ENCODE data around the gene PUS1. TPM values are rescaled to one million over a fixed set of nuclear protein-coding genes. Genes with fewer than 3 reads are reported as not detected.
"Not testable (repeated sequence)": the region's sequence is repeated elsewhere in the genome, so short reads cannot be mapped to it uniquely, and the experiment has no call there.

Gene PUS1
- 27.1 TPM for polyA plus RNA-seq (2013)

- Histone ChIP-seq H3K27me3 (replicated peaks in 2 of 5; ENCODE audit: control insufficient read depth in 4 of 5, insufficient read depth in 5 of 5, low read length in 4 of 5) (no peaks in the 10 kb centered on the region), H3K36me3 (ENCODE audit: control insufficient read depth in 4 of 4, insufficient read depth in 4 of 4, low read length in 3 of 4) (peaks cover 0 to 24% (median 16%) of the 10 kb centered on the region in 4 experiments), H3K27ac (ENCODE audit: insufficient read depth in 1 of 2, low read depth in 1 of 2, low read length in 2 of 2, poor library complexity in 1 of 2, severe bottlenecking in 2 of 2) (peak within 1 kb of the TSS in 1 of 2 experiments; percentile 68), H3K4me3 (ENCODE audit: control insufficient read depth in 1 of 7, extremely low read depth in 1 of 7, insufficient read depth in 4 of 7, low read depth in 2 of 7, low read length in 6 of 7) (peak within 1 kb of the TSS; percentile 68 to 87 (median 82)), H3K4me1 (ENCODE audit: control extremely low read depth in 1 of 4, control insufficient read depth in 4 of 4, insufficient read depth in 4 of 4, low read length in 3 of 4) (peaks cover 0 to 25% (median 19%) of the 10 kb centered on the region in 4 experiments), H3K9me3 (ENCODE audit: control extremely low read depth in 1 of 5, control insufficient read depth in 4 of 5, insufficient read depth in 2 of 5, low read depth in 1 of 5, low read length in 4 of 5) (no peaks in the 10 kb centered on the region)
- ChIA-PET CTCF (interaction anchor here (1.2 to 1.4 kb wide), 3 partner anchors 10 to 16 kb away, joined by 3 to 4 read pairs (median 4); no protein-coding TSS in a partner anchor), POLR2A (interaction anchor here (1.6 kb wide), 2 partner anchors 21 to 32 kb away, joined by 4 to 6 read pairs; partner anchors contain the start of gene EP400)
- 0% methylated on average over 58 of the region's 84 CpGs for WGBS (ENCODE audit: insufficient coverage)
- DNase-seq: peak; percentile 94 to 97 (median 97)
These were observed at the start of gene PUS1 for GRCh38 chr12:131928711-131929580. PUS1 (plus strand) TSS chr12:131929276; CDS start chr12:131929723, 447 bp downstream.

- H3K4me3 ChIP-seq (ENCODE audit: control insufficient read depth in 1 of 7, extremely low read depth in 1 of 7, insufficient read depth in 4 of 7, low read depth in 2 of 7, low read length in 6 of 7): no peak overlapping the region
- WGBS (ENCODE audit: insufficient coverage): 83% methylated on average over 12 of the region's 16 CpGs
These were observed 46.1 kb upstream of the PUS1 start for GRCh38 chr12:131882804-131883520.

GRCh38 chr12:131883521-131883900 is 45.6 kb upstream of the PUS1 start:
- no peak for DNase-seq
- POLR2A ChIA-PET: no interaction called here
- Histone ChIP-seq H3K4me3 (ENCODE audit: control insufficient read depth in 1 of 7, extremely low read depth in 1 of 7, insufficient read depth in 4 of 7, low read depth in 2 of 7, low read length in 6 of 7) (no peak overlapping the region), H3K27me3 (replicated peaks in 2 of 5; ENCODE audit: control insufficient read depth in 4 of 5, insufficient read depth in 5 of 5, low read length in 4 of 5) (peaks cover 0 to 1% (median 0%) of the 10 kb centered on the region in 5 experiments), H3K27ac (ENCODE audit: insufficient read depth in 1 of 2, low read depth in 1 of 2, low read length in 2 of 2, poor library complexity in 1 of 2, severe bottlenecking in 2 of 2) (no peak overlapping the region), H3K36me3 (ENCODE audit: control insufficient read depth in 4 of 4, insufficient read depth in 4 of 4, low read length in 3 of 4) (no peaks in the 10 kb centered on the region), H3K4me1 (ENCODE audit: control extremely low read depth in 1 of 4, control insufficient read depth in 4 of 4, insufficient read depth in 4 of 4, low read length in 3 of 4) (peaks cover 0 to 4% (median 1%) of the 10 kb centered on the region in 4 experiments), H3K9me3 (ENCODE audit: control extremely low read depth in 1 of 5, control insufficient read depth in 4 of 5, insufficient read depth in 2 of 5, low read depth in 1 of 5, low read length in 4 of 5) (peaks cover 0 to 8% (median 3%) of the 10 kb centered on the region in 5 experiments)
- 90% methylated on average over 2 of the region's 4 CpGs for WGBS (ENCODE audit: insufficient coverage)
- CTCF ChIA-PET: interaction anchor here (1.2 kb wide), 1 partner anchor 46 kb away, joined by 4 read pairs; no protein-coding TSS in a partner anchor

More at GRCh38 chr12:131882804-131883520, 46.1 kb upstream of the PUS1 start:
- Histone ChIP-seq H3K27me3 (replicated peaks in 2 of 5; ENCODE audit: control insufficient read depth in 4 of 5, insufficient read depth in 5 of 5, low read length in 4 of 5) (peaks cover 0 to 1% (median 0%) of the 10 kb centered on the region in 5 experiments), H3K36me3 (ENCODE audit: control insufficient read depth in 4 of 4, insufficient read depth in 4 of 4, low read length in 3 of 4) (no peaks in the 10 kb centered on the region), H3K4me1 (ENCODE audit: control extremely low read depth in 1 of 4, control insufficient read depth in 4 of 4, insufficient read depth in 4 of 4, low read length in 3 of 4) (peaks cover 0 to 4% (median 1%) of the 10 kb centered on the region in 4 experiments), H3K27ac (ENCODE audit: insufficient read depth in 1 of 2, low read depth in 1 of 2, low read length in 2 of 2, poor library complexity in 1 of 2, severe bottlenecking in 2 of 2) (no peak overlapping the region), H3K9me3 (ENCODE audit: control extremely low read depth in 1 of 5, control insufficient read depth in 4 of 5, insufficient read depth in 2 of 5, low read depth in 1 of 5, low read length in 4 of 5) (peaks cover 0 to 8% (median 3%) of the 10 kb centered on the region in 5 experiments)
- ChIA-PET CTCF (interaction anchor here (1.2 kb wide), 1 partner anchor 46 kb away, joined by 4 read pairs; no protein-coding TSS in a partner anchor), POLR2A (no interaction called here)
- no peak for DNase-seq

GRCh38 chr12:131885076-131885475 is 44.0 kb upstream of the PUS1 start:
- H3K27me3 ChIP-seq (replicated peaks in 2 of 5; ENCODE audit: control insufficient read depth in 4 of 5, insufficient read depth in 5 of 5, low read length in 4 of 5); H3K36me3 ChIP-seq (ENCODE audit: control insufficient read depth in 4 of 4, insufficient read depth in 4 of 4, low read length in 3 of 4); DNase-seq; CTCF ChIA-PET; POLR2A ChIA-PET; H3K4me1 ChIP-seq (ENCODE audit: control extremely low read depth in 1 of 4, control insufficient read depth in 4 of 4, insufficient read depth in 4 of 4, low read length in 3 of 4); H3K27ac ChIP-seq (ENCODE audit: insufficient read depth in 1 of 2, low read depth in 1 of 2, low read length in 2 of 2, poor library complexity in 1 of 2, severe bottlenecking in 2 of 2); H3K9me3 ChIP-seq (ENCODE audit: control extremely low read depth in 1 of 5, control insufficient read depth in 4 of 5, insufficient read depth in 2 of 5, low read depth in 1 of 5, low read length in 4 of 5); H3K4me3 ChIP-seq (ENCODE audit: control insufficient read depth in 1 of 7, extremely low read depth in 1 of 7, insufficient read depth in 4 of 7, low read depth in 2 of 7, low read length in 6 of 7): not testable (repeated sequence)
- WGBS (ENCODE audit: insufficient coverage): 98% methylated on average over 6 of the region's 8 CpGs

- no peak overlapping the region for H3K4me3 ChIP-seq (ENCODE audit: control insufficient read depth in 1 of 7, extremely low read depth in 1 of 7, insufficient read depth in 4 of 7, low read depth in 2 of 7, low read length in 6 of 7)
- ChIA-PET POLR2A (no interaction called here), CTCF (no interaction called here)
- WGBS (ENCODE audit: insufficient coverage): 88% methylated on average over 3 of the region's 7 CpGs
- H3K9me3 ChIP-seq (ENCODE audit: control extremely low read depth in 1 of 5, control insufficient read depth in 4 of 5, insufficient read depth in 2 of 5, low read depth in 1 of 5, low read length in 4 of 5): peaks cover 0 to 8% (median 3%) of the 10 kb centered on the region in 5 experiments
- peaks cover 0 to 4% (median 1%) of the 10 kb centered on the region in 4 experiments for H3K4me1 ChIP-seq (ENCODE audit: control extremely low read depth in 1 of 4, control insufficient read depth in 4 of 4, insufficient read depth in 4 of 4, low read length in 3 of 4)
- H3K27ac ChIP-seq (ENCODE audit: insufficient read depth in 1 of 2, low read depth in 1 of 2, low read length in 2 of 2, poor library complexity in 1 of 2, severe bottlenecking in 2 of 2): no peak overlapping the region
- H3K27me3 ChIP-seq (replicated peaks in 2 of 5; ENCODE audit: control insufficient read depth in 4 of 5, insufficient read depth in 5 of 5, low read length in 4 of 5): peaks cover 0 to 1% (median 0%) of the 10 kb centered on the region in 5 experiments
- no peak for DNase-seq
- H3K36me3 ChIP-seq (ENCODE audit: control insufficient read depth in 4 of 4, insufficient read depth in 4 of 4, low read length in 3 of 4): no peaks in the 10 kb centered on the region
These were observed 43.5 kb upstream of the PUS1 start for GRCh38 chr12:131885543-131886057.

GRCh38 chr12:131891722-131892121 is 37.4 kb upstream of the PUS1 start:
- DNase-seq; H3K9me3 ChIP-seq (ENCODE audit: control extremely low read depth in 1 of 5, control insufficient read depth in 4 of 5, insufficient read depth in 2 of 5, low read depth in 1 of 5, low read length in 4 of 5); H3K27ac ChIP-seq (ENCODE audit: insufficient read depth in 1 of 2, low read depth in 1 of 2, low read length in 2 of 2, poor library complexity in 1 of 2, severe bottlenecking in 2 of 2); POLR2A ChIA-PET; CTCF ChIA-PET; H3K36me3 ChIP-seq (ENCODE audit: control insufficient read depth in 4 of 4, insufficient read depth in 4 of 4, low read length in 3 of 4); H3K27me3 ChIP-seq (replicated peaks in 2 of 5; ENCODE audit: control insufficient read depth in 4 of 5, insufficient read depth in 5 of 5, low read length in 4 of 5); H3K4me3 ChIP-seq (ENCODE audit: control insufficient read depth in 1 of 7, extremely low read depth in 1 of 7, insufficient read depth in 4 of 7, low read depth in 2 of 7, low read length in 6 of 7): not testable (repeated sequence)
- peaks cover 0 to 17% (median 14%) of the 10 kb centered on the region in 4 experiments for H3K4me1 ChIP-seq (ENCODE audit: control extremely low read depth in 1 of 4, control insufficient read depth in 4 of 4, insufficient read depth in 4 of 4, low read length in 3 of 4)
- no CpG with 5 or more reads among the region's 8 CpGs for WGBS (ENCODE audit: insufficient coverage)

Measured in common myeloid progenitor, CD34-positive (primary cell).